H9 (cell line): ENCODE measurements around the gene RPGR. TPM values are rescaled to one million over a fixed set of nuclear protein-coding genes. Genes with fewer than 3 reads are reported as not detected.

Experiments used
- DNase-seq: peaks from one replicate; pipeline ENCODE4 v3.0.0-alpha.2; 2017
- H2AFZ ChIP-seq: one replicate; pipeline ENCODE4 v1.6.1; 2013; ENCODE audit warnings: mild to moderate bottlenecking, low read length, control low read depth, moderate library complexity
- H2AK5ac ChIP-seq: 2 replicates; pipeline ENCODE4 v1.6.1; 2013; ENCODE audit warnings: low read length, control low read depth, mixed read lengths; ENCODE audit not compliant: insufficient read length
- H2BK120ac ChIP-seq: one replicate; pipeline ENCODE4 v1.6.1; 2013; ENCODE audit warnings: low read depth, mild to moderate bottlenecking, low read length, control low read depth, inconsistent platforms; ENCODE audit not compliant: poor library complexity, severe bottlenecking
- H2BK12ac ChIP-seq: 2 replicates; pipeline ENCODE4 v1.6.1; 2013; ENCODE audit warnings: low read length, control low read depth, mixed read lengths, low read depth; ENCODE audit not compliant: insufficient read length
- H2BK15ac ChIP-seq: 2 replicates; pipeline ENCODE4 v1.6.1; 2013; ENCODE audit warnings: low read depth, low read length, control low read depth
- H2BK20ac ChIP-seq: one replicate; pipeline ENCODE4 v1.6.1; 2013; ENCODE audit warnings: low read depth, mild to moderate bottlenecking, low read length, control low read depth, inconsistent platforms; ENCODE audit not compliant: poor library complexity, severe bottlenecking
- H2BK5ac ChIP-seq: 2 replicates; pipeline ENCODE4 v1.6.1; 2013; ENCODE audit warnings: low read length, control low read depth, mixed read lengths; ENCODE audit not compliant: insufficient read length
- H3K14ac ChIP-seq: 2 replicates; pipeline ENCODE4 v1.6.1; 2013; ENCODE audit warnings: low read length, control low read depth; ENCODE audit not compliant: insufficient read depth
- H3K18ac ChIP-seq: 2 replicates; pipeline ENCODE4 v1.6.1; 2013; ENCODE audit warnings: low read depth, mild to moderate bottlenecking, mixed read lengths, low read length, control low read depth; ENCODE audit not compliant: insufficient read length
- H3K23ac ChIP-seq: 2 replicates; pipeline ENCODE4 v1.6.1; 2013; ENCODE audit warnings: low read length, control low read depth, mixed read lengths, low read depth; ENCODE audit not compliant: insufficient read length
- H3K23me2 ChIP-seq: 2 replicates; pipeline ENCODE4 v1.6.1; 2013; ENCODE audit warnings: low read depth, mild to moderate bottlenecking, mixed read lengths, low read length, control low read depth; ENCODE audit not compliant: insufficient read length, poor library complexity, severe bottlenecking
- H3K27ac ChIP-seq: 2 replicates; pipeline ENCODE4 v1.5.1; 2013; ENCODE audit warnings: low read length, control low read depth, mixed read lengths, low read depth; ENCODE audit not compliant: insufficient read length
- H3K27me3 ChIP-seq: 2 replicates; pipeline ENCODE4 v1.6.1; 2013; ENCODE audit warnings: low read length, control low read depth, inconsistent platforms; ENCODE audit not compliant: insufficient read depth
- H3K4ac ChIP-seq: 2 replicates; pipeline ENCODE4 v1.6.1; 2013; ENCODE audit warnings: low read depth, mild to moderate bottlenecking, control low read depth, inconsistent platforms, low read length, moderate library complexity
- H3K4me1 ChIP-seq: 2 replicates; pipeline ENCODE4 v1.6.1; 2013; ENCODE audit warnings: low read length, control low read depth, inconsistent platforms; ENCODE audit not compliant: insufficient read depth
- H3K4me2 ChIP-seq: 2 replicates; pipeline ENCODE4 v1.6.1; 2013; ENCODE audit warnings: low read length, control low read depth, mixed read lengths; ENCODE audit not compliant: insufficient read length, insufficient read depth
- H3K56ac ChIP-seq: 2 replicates; pipeline ENCODE4 v1.6.1; 2013; ENCODE audit warnings: low read depth, mild to moderate bottlenecking, mixed read lengths, low read length, control low read depth; ENCODE audit not compliant: insufficient read length
- H3K79me1 ChIP-seq: 2 replicates; pipeline ENCODE4 v1.6.1; 2013; ENCODE audit warnings: low read depth, mild to moderate bottlenecking, moderate library complexity, low read length, control low read depth, inconsistent platforms; ENCODE audit not compliant: insufficient read depth, poor library complexity, severe bottlenecking
- H3K79me2 ChIP-seq: 2 replicates; pipeline ENCODE4 v1.6.1; 2013; ENCODE audit warnings: low read length, control low read depth, inconsistent platforms; ENCODE audit not compliant: insufficient read depth
- H3K9ac ChIP-seq: 2 replicates; pipeline ENCODE4 v1.6.1; 2013; ENCODE audit warnings: low read length, control low read depth, mixed read lengths; ENCODE audit not compliant: insufficient read length; ENCODE audit errors: extremely low read depth
- H3K9me3 ChIP-seq: one replicate; pipeline ENCODE4 v1.6.1; 2013; ENCODE audit warnings: low read depth, low read length, inconsistent platforms; ENCODE audit not compliant: control insufficient read depth
- H3T11ph ChIP-seq: one replicate; pipeline ENCODE4 v1.6.1; 2013; ENCODE audit warnings: mild to moderate bottlenecking, low read length, control low read depth, inconsistent platforms
- H4K20me1 ChIP-seq: one replicate; pipeline ENCODE4 v1.6.1; 2013; ENCODE audit not compliant: control insufficient read depth, insufficient read length, insufficient read depth
- H4K5ac ChIP-seq: 2 replicates; pipeline ENCODE4 v1.6.1; 2013; ENCODE audit warnings: low read depth, mild to moderate bottlenecking, mixed read lengths, low read length, control low read depth; ENCODE audit not compliant: insufficient read length
- H4K8ac ChIP-seq: replicated peaks from 2 replicates; pipeline ENCODE4 v1.6.1; 2013; ENCODE audit warnings: low read length, control low read depth, mixed read lengths, low read depth; ENCODE audit not compliant: insufficient read length
- H4K91ac ChIP-seq: 2 replicates; pipeline ENCODE4 v1.6.1; 2013; ENCODE audit warnings: low read depth, mild to moderate bottlenecking, moderate library complexity, mixed read lengths, low read length, control low read depth; ENCODE audit not compliant: insufficient read length
- H3K27ac Mint-ChIP-seq, 3 experiments: 2 replicates in 2 of 3; 3 replicates in 1 of 3; pipeline ENCODE4 v1.8.0; 2020 to 2021; ENCODE audit warnings: mixed read lengths in 3 of 3, mild to moderate bottlenecking in 1 of 3, moderate library complexity in 1 of 3
- H3K27me3 Mint-ChIP-seq: 2 replicates; pipeline ENCODE4 v1.8.0; 2021; ENCODE audit warnings: low read depth, mild to moderate bottlenecking, moderate library complexity, mixed read lengths
- H3K36me3 Mint-ChIP-seq, 3 experiments: 2 replicates in 2 of 3; 3 replicates in 1 of 3; pipeline ENCODE4 v1.8.0; 2020 to 2021; ENCODE audit warnings: low read depth in 3 of 3, mixed read lengths in 3 of 3; ENCODE audit not compliant: insufficient read depth in 1 of 3
- H3K4me1 Mint-ChIP-seq, 2 experiments: 2 replicates each; pipeline ENCODE4 v1.8.0; 2020; ENCODE audit warnings: mixed read lengths in 2 of 2
- H3K4me3 Mint-ChIP-seq, 2 experiments: 2 replicates in 1 of 2; 3 replicates in 1 of 2; pipeline ENCODE4 v1.8.0; 2020 to 2021; ENCODE audit warnings: mild to moderate bottlenecking in 2 of 2, mixed read lengths in 2 of 2, moderate library complexity in 1 of 2
- H3K9me3 Mint-ChIP-seq, 2 experiments: 2 replicates in 1 of 2; 3 replicates in 1 of 2; pipeline ENCODE4 v1.8.0; 2020; ENCODE audit warnings: mild to moderate bottlenecking in 2 of 2, mixed read lengths in 2 of 2, moderate library complexity in 1 of 2
- CTCF ChIP-seq: fragments of 200-600 bp; sonication (generic); conservative IDR thresholded peaks from 3 replicates; pipeline ENCODE4 v1.8.0; 2021; ENCODE audit warnings: antibody characterized with exemption, mild to moderate bottlenecking
- WGBS: extraction: QIAGEN DNeasy Blood & Tissue Kit; methylation state at CpG from one replicate; pipeline ENCODE4 v1.1.7; 2013; ENCODE audit warnings: missing lambda C conversion rate, low lambda C conversion rate, mixed read lengths; ENCODE audit not compliant: insufficient read length; ENCODE audit errors: extremely low coverage; 5-methylcytosine and 5-hydroxymethylcytosine counted together
- total RNA-seq: library from RNA; stranded (reverse); gene quantifications from 2 replicates; pipeline ENCODE4 v1.2.1, GENCODE V29; 2021

The RPGR gene
- total RNA-seq, 1 experiment from 2014 or later: 7.3 TPM

GRCh38 chrX:38347136-38347535, 19.8 kb upstream of the RPGR start:
- no peak for DNase-seq
- WGBS: no CpG with 5 or more reads among the region's 2 CpGs
- H2BK12ac ChIP-seq: no peak overlapping the region

More at GRCh38 chrX:38347136-38347535, 19.8 kb upstream of the RPGR start:
- H4K20me1 ChIP-seq: no peaks in the 10 kb centered on the region
- H3K9me3 Mint-ChIP-seq: peaks cover 64% of the 10 kb centered on the region in 2 experiments
- H3K27me3 ChIP-seq: no peaks in the 10 kb centered on the region
- no peak overlapping the region for H2AFZ ChIP-seq
- H3K79me2 ChIP-seq: no peaks in the 10 kb centered on the region
- no peak overlapping the region for H3T11ph ChIP-seq
- H4K5ac ChIP-seq: no peak overlapping the region
- no peak overlapping the region for H3K23ac ChIP-seq
- no peaks in the 10 kb centered on the region for H3K79me1 ChIP-seq
- H3K14ac ChIP-seq: no peak overlapping the region
- no peaks in the 10 kb centered on the region for H3K4me1 Mint-ChIP-seq
- no peak overlapping the region for H3K27ac Mint-ChIP-seq
- H4K8ac ChIP-seq: no peak overlapping the region
- no peak overlapping the region for H3K4me3 Mint-ChIP-seq
- TF ChIP-seq CTCF: no peak
- H3K4me1 ChIP-seq: no peaks in the 10 kb centered on the region
- H4K91ac ChIP-seq: no peak overlapping the region
- H2BK120ac ChIP-seq: no peak overlapping the region
- H3K4me2 ChIP-seq: no peak overlapping the region
- H3K23me2 ChIP-seq: no peaks in the 10 kb centered on the region
- H3K9ac ChIP-seq: no peak overlapping the region
- H2AK5ac ChIP-seq: no peak overlapping the region
- no peaks in the 10 kb centered on the region for H3K27me3 Mint-ChIP-seq
- H3K27ac ChIP-seq: no peak overlapping the region
- no peak overlapping the region for H3K18ac ChIP-seq
- H3K4ac ChIP-seq: no peak overlapping the region
- no peak overlapping the region for H2BK15ac ChIP-seq
- H3K9me3 ChIP-seq: no peaks in the 10 kb centered on the region
- H2BK5ac ChIP-seq: no peak overlapping the region
- H2BK20ac ChIP-seq: no peak overlapping the region
- H3K56ac ChIP-seq: no peak overlapping the region
- peaks cover 0 to 2% (median 1%) of the 10 kb centered on the region in 3 experiments; a peak in 3 of 7 replicates for H3K36me3 Mint-ChIP-seq
